Measurements from ENCODE around the gene SNAI3. TPM values are rescaled to one million over a fixed set of nuclear protein-coding genes. Genes with fewer than 3 reads are reported as not detected.

Gene SNAI3
- total RNA-seq, 4 donors from 2014 or later, result 0.23 to 0.95 TPM; not detected in 2

DNA sequence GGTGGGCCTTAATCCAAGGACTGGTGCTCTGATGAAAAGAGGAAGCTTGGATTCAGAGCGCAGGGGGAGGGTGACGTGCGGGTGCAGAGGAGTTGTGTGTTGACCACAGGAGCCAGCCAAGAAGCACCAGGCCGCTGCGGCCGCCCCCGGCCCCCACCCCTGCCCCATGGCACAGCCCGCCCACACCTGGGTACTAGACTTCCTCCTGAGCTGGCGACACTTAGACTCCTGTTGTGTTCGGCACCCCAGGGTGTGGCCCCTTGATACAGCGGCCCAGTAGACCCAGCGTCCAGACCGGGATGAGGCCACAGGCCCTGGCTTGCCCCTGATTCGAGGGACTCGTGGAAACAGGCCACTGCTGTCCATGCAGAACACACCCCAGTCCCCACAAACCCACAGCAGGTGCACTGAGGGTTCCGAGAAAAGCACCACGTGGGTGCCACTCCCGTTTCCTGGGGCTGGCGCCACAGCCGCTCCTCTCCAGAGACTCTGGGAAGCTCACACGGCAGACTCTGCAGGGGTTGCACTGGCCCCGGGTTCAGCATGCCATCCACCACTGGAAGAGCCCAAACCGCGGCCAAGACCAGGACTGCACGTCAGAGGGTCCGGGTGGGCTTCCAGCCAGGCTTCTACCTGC is 5.7 kb upstream of the SNAI3 start:
- no peak for TF ChIP-seq POLR2A (IDR thresholded peaks at IDR 0.05)
- TF ChIP-seq, protein P1, sequence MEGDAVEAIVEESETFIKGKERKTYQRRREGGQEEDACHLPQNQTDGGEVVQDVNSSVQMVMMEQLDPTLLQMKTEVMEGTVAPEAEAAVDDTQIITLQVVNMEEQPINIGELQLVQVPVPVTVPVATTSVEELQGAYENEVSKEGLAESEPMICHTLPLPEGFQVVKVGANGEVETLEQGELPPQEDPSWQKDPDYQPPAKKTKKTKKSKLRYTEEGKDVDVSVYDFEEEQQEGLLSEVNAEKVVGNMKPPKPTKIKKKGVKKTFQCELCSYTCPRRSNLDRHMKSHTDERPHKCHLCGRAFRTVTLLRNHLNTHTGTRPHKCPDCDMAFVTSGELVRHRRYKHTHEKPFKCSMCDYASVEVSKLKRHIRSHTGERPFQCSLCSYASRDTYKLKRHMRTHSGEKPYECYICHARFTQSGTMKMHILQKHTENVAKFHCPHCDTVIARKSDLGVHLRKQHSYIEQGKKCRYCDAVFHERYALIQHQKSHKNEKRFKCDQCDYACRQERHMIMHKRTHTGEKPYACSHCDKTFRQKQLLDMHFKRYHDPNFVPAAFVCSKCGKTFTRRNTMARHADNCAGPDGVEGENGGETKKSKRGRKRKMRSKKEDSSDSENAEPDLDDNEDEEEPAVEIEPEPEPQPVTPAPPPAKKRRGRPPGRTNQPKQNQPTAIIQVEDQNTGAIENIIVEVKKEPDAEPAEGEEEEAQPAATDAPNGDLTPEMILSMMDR (IDR thresholded peaks at IDR 0.05), result no peak
- H3K4me3 ChIP-seq, result no peak overlapping the region
- peaks cover 1 to 18% (median 1%) of the 10 kb centered on the region in 3 donors for H3K36me3 ChIP-seq
- no peaks in the 10 kb centered on the region for H3K9me3 ChIP-seq
- no peak overlapping the region for H3K27ac ChIP-seq
- intact Hi-C loops (cut with DNase I), result no loop called here
- peaks cover 5 to 25% (median 15%) of the 10 kb centered on the region in 3 donors for H3K4me1 ChIP-seq
- H3K27me3 ChIP-seq, result peaks cover 0 to 73% (median 3%) of the 10 kb centered on the region in 4 donors
- DNase-seq, result no peak
- WGBS, 2 donors, result 43% methylated on average over 7 of the region's 26 CpGs; no CpG with 5 or more reads in 1 of the 2 donors

DNA sequence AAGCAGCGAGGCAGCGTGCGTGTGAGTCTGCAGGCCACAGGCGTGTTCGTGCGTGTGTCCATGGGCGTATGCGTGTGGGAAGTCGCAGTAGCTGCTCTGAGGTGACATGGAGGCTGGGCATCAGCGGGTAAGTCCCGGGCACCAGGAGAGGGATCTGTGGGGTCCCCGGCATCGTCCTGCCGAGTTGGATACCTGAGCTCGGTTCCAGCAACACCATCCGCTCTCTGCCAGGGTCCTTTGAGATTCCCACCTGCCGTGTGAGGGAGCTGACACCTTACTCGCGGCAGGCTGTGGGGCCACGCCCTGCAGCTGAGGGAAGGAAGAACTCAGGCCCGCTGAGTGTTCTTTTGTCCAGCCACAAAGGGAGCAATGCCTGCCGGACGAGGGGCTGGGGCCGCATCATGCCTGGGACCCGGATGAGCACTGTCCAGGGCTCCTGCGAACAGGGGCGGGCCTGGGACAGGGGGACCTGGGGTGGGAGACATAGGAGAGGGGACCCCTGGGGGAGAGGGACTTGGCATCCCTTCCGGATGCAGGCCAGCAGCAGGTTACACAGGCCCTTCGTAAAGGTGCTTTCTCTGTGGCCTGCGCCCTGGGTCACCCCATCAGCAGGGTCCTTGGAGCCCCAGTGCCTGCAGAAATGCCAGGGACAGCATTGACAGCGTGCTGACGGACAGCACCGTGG is 5.0 kb upstream of the SNAI3 start:
- H3K4me3 ChIP-seq, result no peak overlapping the region
- H3K27me3 ChIP-seq, result peaks cover 0 to 81% (median 3%) of the 10 kb centered on the region in 4 donors
- no peak for TF ChIP-seq POLR2A (IDR thresholded peaks at IDR 0.05)
- TF ChIP-seq, protein P1 (IDR thresholded peaks at IDR 0.05), result no peak
- intact Hi-C loops (cut with DNase I), result no loop called here
- H3K27ac ChIP-seq, result no peak overlapping the region
- WGBS, 2 donors, result 64 to 71% methylated on average over 6 to 23 of the region's 33 CpGs
- no peaks in the 10 kb centered on the region for H3K9me3 ChIP-seq
- peaks cover 10 to 33% (median 22%) of the 10 kb centered on the region in 3 donors for H3K4me1 ChIP-seq
- no peak for DNase-seq
- H3K36me3 ChIP-seq, result peaks cover 0 to 10% (median 0%) of the 10 kb centered on the region in 3 donors

DNA sequence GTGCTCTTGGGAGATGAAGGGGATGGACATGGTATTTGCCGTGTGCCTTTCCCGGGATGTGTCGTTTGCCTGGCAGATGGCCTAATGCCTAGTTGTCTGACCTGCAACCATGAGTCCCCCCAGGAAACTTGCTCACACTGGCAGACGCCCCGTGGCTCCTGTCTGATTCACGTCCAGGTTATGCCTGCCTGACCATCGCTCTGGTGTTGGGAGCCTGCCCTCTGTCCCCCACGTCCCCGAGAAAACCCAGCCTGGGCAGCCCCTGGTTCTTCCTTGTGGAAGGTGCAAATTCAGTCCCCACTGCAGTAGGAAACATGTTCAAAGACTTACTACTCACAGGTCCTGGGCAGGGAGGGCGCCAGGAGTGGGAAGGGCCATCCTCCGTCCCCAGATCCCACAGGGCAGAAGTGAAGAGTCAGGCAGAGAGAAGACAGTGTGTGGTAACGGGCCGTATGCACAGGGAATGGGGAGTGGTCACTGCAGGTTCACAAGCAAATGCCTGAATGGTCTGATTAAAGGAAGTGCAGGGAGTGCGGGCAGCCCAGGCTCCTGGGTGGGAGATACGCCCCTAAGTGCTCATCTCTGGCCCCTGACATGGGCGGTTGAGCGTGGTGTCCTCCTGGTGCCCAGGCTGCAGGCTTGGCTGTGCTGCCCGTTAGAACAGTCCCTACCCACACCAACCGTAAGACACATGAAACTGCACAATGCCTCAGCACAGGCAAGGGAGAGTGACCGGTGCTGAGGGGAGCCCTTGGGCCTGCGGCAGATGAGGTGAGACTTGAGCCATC is 4.2 kb upstream of the SNAI3 start:
- TF ChIP-seq, protein P1 (IDR thresholded peaks at IDR 0.05), result no peak
- no peak for TF ChIP-seq POLR2A (IDR thresholded peaks at IDR 0.05)
- intact Hi-C loops (cut with DNase I), result no loop called here
- WGBS, 2 donors, result 76 to 88% methylated on average over 12 to 14 of the region's 21 CpGs
- no peaks in the 10 kb centered on the region for H3K9me3 ChIP-seq
- no peak for DNase-seq
- no peak overlapping the region for H3K27ac ChIP-seq
- H3K4me1 ChIP-seq, result peaks cover 17 to 40% (median 30%) of the 10 kb centered on the region in 3 donors
- H3K4me3 ChIP-seq, result no peak overlapping the region
- H3K27me3 ChIP-seq, result peaks cover 3 to 88% (median 6%) of the 10 kb centered on the region in 4 donors
- H3K36me3 ChIP-seq, result peaks cover 0 to 3% (median 0%) of the 10 kb centered on the region in 3 donors

DNA sequence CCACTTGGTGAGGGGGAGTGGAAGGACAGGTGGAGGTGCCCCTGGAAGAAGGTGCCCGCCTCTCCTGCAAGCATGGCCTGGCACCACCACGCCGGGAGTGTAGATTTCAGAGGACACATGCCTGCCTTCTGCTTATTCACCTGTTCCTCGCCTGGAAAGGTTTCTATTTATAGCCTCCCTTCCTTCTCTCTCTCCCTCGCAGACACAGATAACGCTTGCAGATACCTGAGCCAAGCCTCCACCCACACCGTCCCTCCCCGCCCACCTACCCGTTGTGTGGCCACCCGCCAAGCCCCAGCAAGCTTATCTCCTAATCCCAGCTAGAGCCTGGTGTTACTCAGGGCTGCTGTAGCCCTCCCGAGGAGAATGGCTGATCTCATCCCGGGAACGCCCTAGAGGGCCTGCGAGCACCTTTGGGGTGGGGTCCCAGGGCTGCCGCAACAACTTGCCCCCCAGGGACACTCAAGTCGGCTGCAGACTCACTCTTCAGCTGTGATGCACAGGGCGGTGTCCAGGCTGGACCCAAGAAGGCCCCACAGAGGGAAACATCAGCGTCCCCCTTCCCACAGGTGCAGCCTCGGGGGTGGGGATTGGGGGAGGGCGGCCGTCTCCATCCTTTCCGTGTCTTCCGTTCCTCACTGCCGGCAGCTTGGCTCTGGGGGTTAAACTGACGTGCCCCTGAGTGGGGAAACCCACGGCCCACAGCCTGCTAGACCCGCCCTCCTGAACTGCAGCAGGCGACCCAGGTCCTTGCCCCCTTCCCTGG is 1.9 kb upstream of the SNAI3 start:
- no peak for DNase-seq
- no peaks in the 10 kb centered on the region for H3K36me3 ChIP-seq
- 21 to 39% methylated on average over 14 of the region's 28 CpGs for WGBS, 2 donors
- H3K9me3 ChIP-seq, result no peaks in the 10 kb centered on the region
- peaks cover 7 to 100% (median 13%) of the 10 kb centered on the region in 4 donors for H3K27me3 ChIP-seq
- H3K4me1 ChIP-seq, result peaks cover 24 to 53% (median 39%) of the 10 kb centered on the region in 3 donors
- no peak overlapping the region for H3K27ac ChIP-seq
- no peak overlapping the region for H3K4me3 ChIP-seq
- intact Hi-C loops (cut with DNase I), result no loop called here
- TF ChIP-seq, protein P1 (IDR thresholded peaks at IDR 0.05), result no peak
- TF ChIP-seq POLR2A (IDR thresholded peaks at IDR 0.05), result no peak

All from esophagus squamous epithelium (tissue), 5 donors.